Measurements from ENCODE around the gene KY. TPM values are rescaled to one million over a fixed set of nuclear protein-coding genes. Genes with fewer than 3 reads are reported as not detected.

The KY gene
- total and polyA plus RNA-seq, 9 of the 15 experiments (the other 6 are each of a cell fraction or from before 2014, with no cell fraction given), result not detected

- H3K9me1 ChIP-seq (ENCODE audit: control insufficient read depth, insufficient read depth, low read length), result no peaks in the 10 kb centered on the region
- POLR2A ChIA-PET, result no interaction called here
- BruUV-seq (replicated peaks), result no TSS peak
- no peak overlapping the region for H3K4me3 ChIP-seq
- FAIRE-seq, result no peak
- no peak overlapping the region for H2AFZ ChIP-seq (ENCODE audit: low read depth, low read length)
- H3K9me3 ChIP-seq (replicated peaks; ENCODE audit: control insufficient read depth, insufficient read depth, low read depth, low read length), result no peaks in the 10 kb centered on the region
- no peaks in the 10 kb centered on the region for H3K4me1 ChIP-seq (replicated peaks in 1 of 2; ENCODE audit: control insufficient read depth in 2 of 2, insufficient read depth in 2 of 2, low read length in 2 of 2)
- no peak overlapping the region for H3K9ac ChIP-seq (ENCODE audit: insufficient read depth in 1 of 2, low read depth in 2 of 2, low read length in 2 of 2)
- CTCF ChIA-PET (ENCODE audit: low intra/inter-chr PET ratio), result no interaction called here
- no peaks in the 10 kb centered on the region for H3K27me3 ChIP-seq (ENCODE audit: control insufficient read depth in 2 of 2, insufficient read depth in 2 of 2, low read length in 2 of 2)
- H3K36me3 ChIP-seq (ENCODE audit: control insufficient read depth, insufficient read depth, low read length), result no peaks in the 10 kb centered on the region
- no peak overlapping the region for H3K27ac ChIP-seq (ENCODE audit: extremely low read depth, low read depth, low read length)
- ATAC-seq, result no peak
- TF ChIP-seq SAFB (IDR thresholded peaks at IDR 0.05; ENCODE audit: borderline replicate concordance, low read depth, low read length) (no peak), FOXJ2 (tag; IDR thresholded peaks at IDR 0.05) (no peak), ZNF280A (IDR thresholded peaks at IDR 0.05; ENCODE audit: low read depth, partially characterized antibody) (no peak), TCF7 (IDR thresholded peaks at IDR 0.05; ENCODE audit: borderline replicate concordance) (no peak), POLR2H (tag; IDR thresholded peaks at IDR 0.05; ENCODE audit: low read depth) (no peak)
- WGBS (ENCODE audit: insufficient coverage, low coverage, missing lambda C conversion rate), result 0% methylated on average over 4 of the region's 4 CpGs
- no peak overlapping the region for H3K4me2 ChIP-seq (ENCODE audit: insufficient read depth, low read length)
- no peaks in the 10 kb centered on the region for H4K20me1 ChIP-seq (replicated peaks; ENCODE audit: control insufficient read depth, insufficient read depth, low read length)
- in situ Hi-C loops (cut with MboI) (no loop called here), intact Hi-C loops (cut with micrococcal nuclease) (no loop called here)
- no peaks in the 10 kb centered on the region for H3K79me2 ChIP-seq (ENCODE audit: control insufficient read depth, insufficient read depth, low read length)
- DNase-seq (ENCODE audit: extremely low read depth in 1 of 4, low spot score in 3 of 4), result no peak
Measured at GRCh38 chr3:134693226-134693625, 42.4 kb upstream of the KY start.

All from K562 (cell line).